ENCODE results near the gene TRIM44.

The TRIM44 gene

GRCh38 chr11:35862666-35863065 is 200.1 kb downstream of the TRIM44 start:
- DNase-seq, result no peak

- DNase-seq, result no peak
Observed at GRCh38 chr11:35864131-35864530, 201.6 kb downstream of the TRIM44 start.

- DNase-seq, result no peak
Observed at GRCh38 chr11:35866601-35867000, 204.0 kb downstream of the TRIM44 start.
